ENCODE measurements around the gene ADAMTSL1.

The ADAMTSL1 gene

GRCh38 chr9:18786196-18786595, 312.2 kb downstream of the ADAMTSL1 start:
- no peak overlapping the region for H3K27ac ChIP-seq
- TF ChIP-seq CTCF (IDR thresholded peaks at IDR 0.05) (no peak), ZFX (IDR thresholded peaks at IDR 0.05; ENCODE audit: borderline replicate concordance) (no peak)

- TF ChIP-seq CTCF (IDR thresholded peaks at IDR 0.05): no peak
- no peak for TF ChIP-seq ZFX (IDR thresholded peaks at IDR 0.05; ENCODE audit: borderline replicate concordance)
- H3K27ac ChIP-seq: no peak overlapping the region
Observed at GRCh38 chr9:18786911-18787650, 313.1 kb downstream of the ADAMTSL1 start.

GRCh38 chr9:18788256-18788655, 314.3 kb downstream of the ADAMTSL1 start:
- no peak overlapping the region for H3K27ac ChIP-seq
- no peak for TF ChIP-seq CTCF (IDR thresholded peaks at IDR 0.05)
- no peak for TF ChIP-seq ZFX (IDR thresholded peaks at IDR 0.05; ENCODE audit: borderline replicate concordance)

- no peak for TF ChIP-seq ZFX (IDR thresholded peaks at IDR 0.05; ENCODE audit: borderline replicate concordance)
- peak; percentile 62 for TF ChIP-seq CTCF (IDR thresholded peaks at IDR 0.05)
- H3K27ac ChIP-seq: no peak overlapping the region
Observed at GRCh38 chr9:18791074-18791473, 317.1 kb downstream of the ADAMTSL1 start.

- TF ChIP-seq CTCF (IDR thresholded peaks at IDR 0.05) (no peak), ZFX (IDR thresholded peaks at IDR 0.05; ENCODE audit: borderline replicate concordance) (no peak)
- H3K27ac ChIP-seq: no peak overlapping the region
Observed at GRCh38 chr9:18793122-18793521, 319.2 kb downstream of the ADAMTSL1 start.

- TF ChIP-seq CTCF (IDR thresholded peaks at IDR 0.05) (no peak), ZFX (IDR thresholded peaks at IDR 0.05; ENCODE audit: borderline replicate concordance) (no peak)
- H3K27ac ChIP-seq: no peak overlapping the region
Observed at GRCh38 chr9:18795947-18796671, 322.2 kb downstream of the ADAMTSL1 start.

- H3K27ac ChIP-seq: no peak overlapping the region
- TF ChIP-seq ZFX (IDR thresholded peaks at IDR 0.05; ENCODE audit: borderline replicate concordance) (no peak), CTCF (IDR thresholded peaks at IDR 0.05) (no peak)
Observed at GRCh38 chr9:18796696-18797270, 322.8 kb downstream of the ADAMTSL1 start.

All from 22Rv1 (cell line).